Activated naive CD4-positive, alpha-beta T cell treated with anti-CD3 and anti-CD28 coated beads for 36 hours (primary cell): ENCODE measurements around the gene ESPN. TPM values are rescaled to one million over a fixed set of nuclear protein-coding genes. Genes with fewer than 3 reads are reported as not detected.
"Not testable (repeated sequence)": the region's sequence is repeated elsewhere in the genome, so short reads cannot be mapped to it uniquely, and the experiment has no call there.

Source experiments
- CTCF ChIA-PET: fragments of 350-600 bp; sonication (Branson Sonifier 250); formaldehyde crosslinking; loops from one replicate; lab custom pipeline; 2021; ENCODE audit warnings: antibody characterized with exemption; lab: Charles Lee
- DNase-seq: peaks from one replicate; pipeline ENCODE4 v3.0.0-alpha.2; 2020
- H3K27ac Mint-ChIP-seq: one replicate; pipeline ENCODE4 v1.8.0; 2021; ENCODE audit warnings: mild to moderate bottlenecking, mixed read lengths
- H3K27me3 Mint-ChIP-seq: one replicate; pipeline ENCODE4 v1.8.0; 2021; ENCODE audit warnings: low read depth, mixed read lengths
- H3K36me3 Mint-ChIP-seq: one replicate; pipeline ENCODE4 v1.8.0; 2021; ENCODE audit warnings: low read depth, mixed read lengths
- H3K4me1 Mint-ChIP-seq: one replicate; pipeline ENCODE4 v1.8.0; 2021; ENCODE audit warnings: low read depth, mixed read lengths
- H3K4me3 Mint-ChIP-seq: one replicate; pipeline ENCODE4 v1.8.0; 2021; ENCODE audit warnings: mild to moderate bottlenecking, moderate library complexity, mixed read lengths
- H3K9me3 Mint-ChIP-seq: one replicate; pipeline ENCODE4 v1.8.0; 2021; ENCODE audit warnings: mixed read lengths
- intact Hi-C: fragments of 100-400 bp; cut with micrococcal nuclease; formaldehyde crosslinking; loops from one replicate; pipeline ENCODE4 v1.15.1; 2023
- total RNA-seq, 2 experiments: library from RNA; stranded (reverse); gene quantifications; one replicate each; pipeline ENCODE4 v1.2.3, GENCODE V29; 2021

The ESPN gene
- total RNA-seq, 2 experiments from 2014 or later: 0.50 to 0.79 TPM

DNA sequence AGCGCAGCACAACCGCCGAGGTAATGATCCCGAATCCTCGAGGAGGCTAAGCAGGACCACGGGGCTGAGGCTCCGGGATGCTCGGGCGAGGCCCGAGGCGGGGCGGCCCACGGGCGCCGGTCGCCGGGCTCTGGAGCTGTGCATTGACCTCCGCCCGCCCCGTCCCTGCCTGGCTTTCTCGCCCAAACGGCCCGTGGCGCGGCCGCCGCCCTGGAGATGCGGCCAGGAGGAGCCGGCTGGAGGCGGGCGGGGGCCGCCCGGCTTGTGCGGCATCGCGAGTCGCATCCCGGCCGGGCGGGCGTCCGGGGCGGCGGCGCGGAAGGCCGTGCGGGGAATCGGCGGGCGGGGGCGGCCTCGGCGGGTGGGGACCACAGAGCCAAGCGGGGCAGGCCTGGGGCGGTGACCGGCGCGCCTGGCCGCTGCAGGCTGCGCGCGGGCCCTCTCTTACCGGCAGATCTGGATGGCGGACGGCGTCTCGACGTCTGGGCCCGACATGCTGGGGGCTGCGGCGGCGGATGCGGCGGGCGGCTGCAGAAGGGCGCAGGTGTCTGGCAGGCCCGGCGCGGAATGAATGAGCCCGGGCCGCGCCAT, 31.7 kb upstream of the ESPN start:
- Mint-ChIP-seq H3K9me3 (no peaks in the 10 kb centered on the region), H3K36me3 (peaks cover 4% of the 10 kb centered on the region), H3K4me3 (peak overlapping the region; percentile 81), H3K4me1 (peaks cover 21% of the 10 kb centered on the region), H3K27me3 (no peaks in the 10 kb centered on the region), H3K27ac (no peak overlapping the region)
- no peak for DNase-seq
- CTCF ChIA-PET: interaction anchor here (0.7 to 5.2 kb wide), 8 partner anchors 11 to 365 kb away, joined by 3 to 31 read pairs (median 3); no protein-coding TSS in a partner anchor
- intact Hi-C loops: loop anchor here (1.0 to 2.0 kb wide), 6 partner anchors 28 to 366 kb away; partner anchors contain the start of genes KLHL21 and RPL22

DNA sequence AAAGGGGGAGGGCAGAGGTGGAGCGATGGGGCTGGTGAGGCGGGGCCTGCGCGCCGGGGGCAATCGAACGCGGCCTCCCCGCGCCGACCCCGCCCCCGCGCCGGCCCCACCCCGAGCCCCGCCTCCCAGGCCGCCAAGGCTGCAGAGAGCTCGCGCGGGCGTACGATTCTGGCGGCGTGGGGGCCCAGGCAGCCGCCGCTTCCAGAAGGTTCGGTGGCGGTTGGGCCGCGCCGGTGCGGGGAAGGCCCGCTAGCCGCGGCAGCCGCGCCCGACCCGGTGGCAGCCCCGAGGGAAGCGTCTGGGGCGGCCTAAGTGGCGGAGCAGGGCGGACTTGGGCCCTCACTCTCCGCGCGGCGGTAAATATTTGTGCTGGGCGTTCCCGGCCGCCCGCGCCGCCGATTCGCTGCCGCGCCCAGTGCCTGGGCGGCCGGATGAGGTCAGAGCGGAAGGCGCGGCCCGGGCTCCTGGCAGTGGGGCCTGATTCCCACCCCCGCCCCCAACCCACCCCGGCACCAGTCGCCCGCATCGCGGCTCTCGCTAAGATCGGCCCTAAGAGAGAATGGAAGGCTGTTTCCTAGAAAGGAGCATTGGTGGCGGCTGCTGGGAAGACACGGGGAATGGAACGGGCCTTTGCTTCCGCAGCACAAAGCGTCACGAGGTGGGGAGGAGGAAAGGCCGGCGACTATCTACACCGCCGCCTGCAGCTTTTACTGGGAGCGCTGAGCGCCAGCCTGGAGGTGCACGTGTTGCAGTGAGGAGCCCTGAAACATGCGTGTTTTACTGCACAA, 31.0 kb upstream of the ESPN start, which contains the start of gene ACOT7:
Gene ACOT7, minus strand, starts transcription at position 368 of the 788 bp plus-strand sequence. CDS start 368 bp downstream, outside the sequence.
- H3K4me1 Mint-ChIP-seq: peaks cover 21% of the 10 kb centered on the region
- no peaks in the 10 kb centered on the region for H3K27me3 Mint-ChIP-seq
- intact Hi-C loops: loop anchor here (1.0 to 2.0 kb wide), 6 partner anchors 28 to 366 kb away; partner anchors contain the start of genes KLHL21 and RPL22
- H3K4me3 Mint-ChIP-seq: peak within 1 kb of the TSS; percentile 81
- peak; percentile 94 for DNase-seq
- CTCF ChIA-PET: interaction anchor here (0.9 to 5.2 kb wide), 9 partner anchors 11 to 155 kb away, joined by 3 to 31 read pairs (median 5); no protein-coding TSS in a partner anchor
- peak within 1 kb of the TSS; percentile 84 for H3K27ac Mint-ChIP-seq
- H3K9me3 Mint-ChIP-seq: no peaks in the 10 kb centered on the region
- peaks cover 4% of the 10 kb centered on the region for H3K36me3 Mint-ChIP-seq

DNA sequence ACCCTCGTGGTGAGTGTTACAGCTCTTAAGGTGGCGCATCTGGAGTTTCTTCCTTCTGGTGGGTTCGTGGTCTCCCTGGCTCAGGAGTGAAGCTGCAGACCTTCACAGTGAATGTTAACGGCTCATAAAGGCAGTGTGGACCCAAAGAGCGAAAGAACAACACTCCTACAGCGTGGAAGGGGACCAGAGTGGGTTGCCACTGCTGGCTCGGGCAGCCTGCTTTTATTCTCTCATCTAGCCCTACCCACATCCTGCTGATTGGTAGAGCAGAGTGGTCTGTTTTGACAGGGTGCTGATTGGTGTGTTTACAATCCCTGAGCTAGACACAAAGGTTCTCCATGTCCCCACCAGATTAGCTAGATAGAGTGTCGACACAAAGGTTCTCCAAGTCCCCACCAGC, 29.4 kb upstream of the ESPN start:
- H3K27ac Mint-ChIP-seq: peak overlapping the region; percentile 25
- H3K4me1 Mint-ChIP-seq: peaks cover 20% of the 10 kb centered on the region
- CTCF ChIA-PET: interaction anchor here (1.4 to 5.2 kb wide), 6 partner anchors 28 to 149 kb away, joined by 5 to 31 read pairs (median 6); no protein-coding TSS in a partner anchor
- H3K9me3 Mint-ChIP-seq, intact Hi-C loops, DNase-seq, H3K27me3 Mint-ChIP-seq, H3K36me3 Mint-ChIP-seq: not testable (repeated sequence)
- peak overlapping the region; percentile 41 for H3K4me3 Mint-ChIP-seq

DNA sequence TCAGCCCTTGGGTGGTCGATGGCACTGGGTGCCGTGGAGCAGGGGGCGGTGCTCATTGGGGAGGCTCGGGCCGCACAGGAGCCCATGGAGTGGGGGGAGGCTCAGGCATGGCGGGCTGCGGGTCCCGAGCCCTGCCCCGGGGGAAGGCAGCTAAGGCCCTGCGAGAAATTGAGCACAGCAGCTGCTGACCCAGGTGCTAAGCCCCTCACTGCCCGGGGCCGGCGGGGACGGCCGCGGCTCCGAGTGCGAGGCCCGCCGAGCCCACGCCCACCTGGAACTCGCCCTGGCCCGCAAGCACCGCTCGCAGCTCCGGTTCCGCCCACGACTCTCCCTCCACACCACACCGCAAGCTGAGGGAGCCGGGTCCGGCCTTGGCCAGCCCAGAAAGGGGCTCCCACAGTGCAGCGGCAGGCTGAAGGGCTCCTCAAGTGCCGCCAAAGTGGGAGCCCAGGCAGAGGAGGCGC, 28.8 kb upstream of the ESPN start:
- intact Hi-C loops: loop anchor here (2.0 kb wide), 1 partner anchor 149 kb away; no protein-coding TSS in a partner anchor

DNA sequence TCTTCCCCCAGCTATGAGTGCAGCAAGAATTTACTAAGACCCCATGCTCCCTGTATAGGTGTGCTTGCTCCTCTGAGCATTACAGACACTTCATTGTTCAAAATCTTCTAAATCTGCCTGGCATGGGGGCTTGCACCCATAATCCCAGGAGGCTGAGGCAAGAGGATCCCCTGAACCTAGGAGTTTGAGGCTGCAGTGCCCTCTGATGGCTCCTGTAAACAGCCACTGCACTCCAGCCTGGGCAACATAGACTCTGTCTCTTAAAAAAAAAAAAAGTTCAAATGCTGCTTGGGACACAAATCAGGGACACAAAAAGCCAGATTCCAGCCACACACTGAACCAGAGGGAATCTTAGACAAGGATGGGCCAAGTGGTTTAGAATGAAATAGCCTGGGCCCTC, 27.6 kb upstream of the ESPN start:
- peaks cover 17% of the 10 kb centered on the region for H3K4me1 Mint-ChIP-seq
- H3K36me3 Mint-ChIP-seq: peaks cover 4% of the 10 kb centered on the region
- no peaks in the 10 kb centered on the region for H3K9me3 Mint-ChIP-seq
- no peaks in the 10 kb centered on the region for H3K27me3 Mint-ChIP-seq
- intact Hi-C loops: loop anchor here (2.0 kb wide), 1 partner anchor 150 kb away; no protein-coding TSS in a partner anchor
- H3K27ac Mint-ChIP-seq: no peak overlapping the region
- DNase-seq: peak; percentile 48
- CTCF ChIA-PET: interaction anchor here (0.8 to 5.2 kb wide), 8 partner anchors 9 to 150 kb away, joined by 3 to 31 read pairs (median 6); no protein-coding TSS in a partner anchor
- H3K4me3 Mint-ChIP-seq: no peak overlapping the region

More for the DNA sequence above, 28.8 kb upstream of the ESPN start:
- H3K36me3 Mint-ChIP-seq, H3K9me3 Mint-ChIP-seq, H3K4me3 Mint-ChIP-seq, H3K27me3 Mint-ChIP-seq, H3K27ac Mint-ChIP-seq, DNase-seq: not testable (repeated sequence)
- CTCF ChIA-PET: interaction anchor here (0.9 to 5.2 kb wide), 5 partner anchors 10 to 149 kb away, joined by 4 to 31 read pairs (median 9); no protein-coding TSS in a partner anchor
- H3K4me1 Mint-ChIP-seq: peaks cover 19% of the 10 kb centered on the region

DNA sequence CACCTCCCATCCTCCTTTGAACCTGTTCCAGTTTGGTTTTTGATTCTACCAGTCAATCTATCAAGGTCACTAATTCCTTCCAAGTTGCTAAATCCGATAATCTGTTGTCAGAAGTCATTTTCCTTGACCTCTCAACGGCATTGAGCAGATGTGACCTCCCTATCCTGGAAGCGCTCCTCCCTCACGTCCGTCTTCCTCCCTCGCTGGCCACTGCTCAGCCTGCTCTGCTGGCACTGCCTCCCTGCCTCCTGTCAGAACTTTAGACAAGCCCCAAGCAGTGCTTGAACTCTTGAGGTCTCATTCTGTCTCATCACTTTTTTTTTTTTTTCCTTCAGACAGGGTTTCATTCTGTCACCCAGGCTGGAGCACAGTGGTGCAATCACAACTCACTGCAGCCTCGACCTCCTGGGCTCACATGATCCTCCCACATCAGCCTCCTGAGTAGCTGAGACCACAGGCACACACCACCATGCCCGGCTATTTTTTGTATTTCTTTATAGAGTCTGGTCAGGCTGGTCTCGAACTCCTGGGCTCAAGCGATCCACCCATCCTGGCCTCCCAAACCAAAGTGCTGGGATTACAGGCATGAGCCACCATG, 26.6 kb upstream of the ESPN start:
- peaks cover 1% of the 10 kb centered on the region for H3K36me3 Mint-ChIP-seq
- DNase-seq: no peak
- H3K27me3 Mint-ChIP-seq: no peaks in the 10 kb centered on the region
- H3K4me1 Mint-ChIP-seq: peaks cover 11% of the 10 kb centered on the region
- intact Hi-C loops: loop anchor here (2.0 kb wide), 1 partner anchor 151 kb away; no protein-coding TSS in a partner anchor
- H3K9me3 Mint-ChIP-seq: no peaks in the 10 kb centered on the region
- CTCF ChIA-PET: interaction anchor here (0.8 to 5.2 kb wide), 5 partner anchors 8 to 151 kb away, joined by 3 to 31 read pairs (median 9); no protein-coding TSS in a partner anchor
- H3K4me3 Mint-ChIP-seq: no peak overlapping the region
- no peak overlapping the region for H3K27ac Mint-ChIP-seq

DNA sequence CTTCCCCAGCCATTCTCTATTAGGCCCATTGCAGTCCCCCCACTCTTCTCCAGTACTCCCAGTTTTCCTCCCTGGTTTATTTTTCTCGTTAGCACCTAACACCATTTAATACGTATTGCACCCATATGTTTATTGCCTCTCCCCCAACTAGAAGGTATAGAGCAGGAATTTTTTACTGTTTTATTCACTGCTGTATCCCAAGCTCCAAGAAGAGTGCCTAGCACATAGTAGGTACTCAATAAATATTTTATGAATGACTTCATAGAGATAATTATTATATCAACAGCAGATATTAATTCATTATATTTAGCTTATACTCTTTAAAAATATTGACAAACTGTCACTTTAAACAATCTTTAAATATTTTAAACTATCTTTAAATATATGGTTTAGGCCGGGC, 25.3 kb upstream of the ESPN start:
- no peak overlapping the region for H3K4me3 Mint-ChIP-seq
- peaks cover 9% of the 10 kb centered on the region for H3K4me1 Mint-ChIP-seq
- no peak for DNase-seq
- CTCF ChIA-PET: interaction anchor here (0.9 to 1.7 kb wide), 4 partner anchors 37 to 55 kb away, joined by 3 to 5 read pairs (median 4); no protein-coding TSS in a partner anchor
- no peak overlapping the region for H3K27ac Mint-ChIP-seq
- no peaks in the 10 kb centered on the region for H3K27me3 Mint-ChIP-seq
- H3K36me3 Mint-ChIP-seq: no peaks in the 10 kb centered on the region
- intact Hi-C loops: no loop called here
- no peaks in the 10 kb centered on the region for H3K9me3 Mint-ChIP-seq

DNA sequence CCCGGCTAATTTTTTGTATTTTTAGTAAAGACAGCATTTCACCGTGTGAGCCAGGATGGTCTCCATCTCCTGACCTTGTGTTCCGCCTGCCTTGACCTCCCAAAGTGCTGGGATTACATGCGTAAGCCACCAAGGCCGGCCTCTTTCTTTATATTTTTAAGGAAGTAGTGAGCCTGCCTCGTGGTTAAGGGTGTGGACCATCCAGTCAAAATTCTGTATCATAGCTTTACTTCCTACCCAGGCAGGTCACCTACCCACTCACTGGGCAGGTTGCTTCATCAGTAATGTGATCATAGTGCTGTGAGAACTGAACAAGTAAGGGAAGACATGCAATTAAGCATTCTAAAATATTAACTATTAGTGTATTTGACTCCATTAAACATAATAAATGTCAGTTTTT, 22.9 kb upstream of the ESPN start:
- intact Hi-C loops: no loop called here
- H3K27ac Mint-ChIP-seq: no peak overlapping the region
- DNase-seq: no peak
- no peaks in the 10 kb centered on the region for H3K36me3 Mint-ChIP-seq
- peaks cover 3% of the 10 kb centered on the region for H3K4me1 Mint-ChIP-seq
- H3K4me3 Mint-ChIP-seq: no peak overlapping the region
- no peaks in the 10 kb centered on the region for H3K9me3 Mint-ChIP-seq
- H3K27me3 Mint-ChIP-seq: no peaks in the 10 kb centered on the region
- CTCF ChIA-PET: interaction anchor here (0.5 to 5.8 kb wide), 6 partner anchors 26 to 154 kb away, joined by 3 to 49 read pairs (median 4); no protein-coding TSS in a partner anchor

DNA sequence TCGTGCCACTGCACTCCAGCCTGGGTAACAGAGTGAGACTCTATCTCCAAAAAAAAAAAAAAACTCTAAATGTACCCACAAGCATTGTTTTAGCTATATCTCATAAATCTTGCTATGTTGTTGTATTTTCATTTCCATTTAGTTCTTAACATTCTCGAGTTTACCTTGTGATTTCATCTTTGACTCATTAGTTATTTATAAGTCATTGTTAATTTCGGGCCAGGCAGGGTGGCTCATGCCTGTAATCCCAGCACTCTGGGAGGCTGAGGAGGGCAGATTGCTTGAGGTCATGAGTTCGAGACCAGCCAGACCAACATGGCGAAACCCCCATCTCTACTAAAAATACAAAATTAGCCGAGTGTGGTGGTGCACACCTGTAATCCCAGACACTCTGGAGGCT, 16.6 kb upstream of the ESPN start:
- H3K36me3 Mint-ChIP-seq: no peaks in the 10 kb centered on the region
- CTCF ChIA-PET: interaction anchor here (0.8 to 1.5 kb wide), 3 partner anchors 30 to 81 kb away, joined by 3 to 5 read pairs (median 3); no protein-coding TSS in a partner anchor

DNA sequence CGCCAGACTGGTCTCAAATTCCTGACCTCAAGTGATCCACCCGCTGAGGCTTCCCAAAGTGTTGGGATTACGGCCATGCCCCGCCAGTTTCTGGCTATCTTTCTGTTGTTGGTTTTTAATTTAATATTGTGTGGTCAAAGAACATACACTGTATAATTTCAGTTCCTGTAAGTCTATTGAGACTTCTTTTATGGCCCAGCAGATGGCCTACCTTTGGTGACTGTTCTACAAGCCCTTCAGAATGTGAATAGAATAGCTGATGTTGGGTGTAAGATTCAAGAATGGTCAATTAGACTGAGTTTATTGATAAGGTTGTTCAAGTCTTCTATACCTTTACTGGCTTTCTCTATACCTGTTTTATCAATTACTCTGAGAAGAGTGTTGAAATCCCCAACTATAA, 15.5 kb upstream of the ESPN start:
- DNase-seq: no peak
- Mint-ChIP-seq H3K4me1 (peaks cover 2% of the 10 kb centered on the region), H3K27me3 (peaks cover 10% of the 10 kb centered on the region), H3K36me3 (no peaks in the 10 kb centered on the region), H3K27ac (no peak overlapping the region), H3K9me3 (no peaks in the 10 kb centered on the region), H3K4me3 (no peak overlapping the region)
- CTCF ChIA-PET: interaction anchor here (0.7 to 1.4 kb wide), 2 partner anchors 29 to 61 kb away, joined by 3 read pairs; no protein-coding TSS in a partner anchor
- intact Hi-C loops: no loop called here

More for the DNA sequence above, 16.6 kb upstream of the ESPN start:
- H3K27me3 Mint-ChIP-seq: peaks cover 10% of the 10 kb centered on the region
- no peak overlapping the region for H3K4me3 Mint-ChIP-seq
- no peak overlapping the region for H3K27ac Mint-ChIP-seq
- H3K9me3 Mint-ChIP-seq: no peaks in the 10 kb centered on the region
- peaks cover 3% of the 10 kb centered on the region for H3K4me1 Mint-ChIP-seq
- DNase-seq: no peak
- intact Hi-C loops: no loop called here

DNA sequence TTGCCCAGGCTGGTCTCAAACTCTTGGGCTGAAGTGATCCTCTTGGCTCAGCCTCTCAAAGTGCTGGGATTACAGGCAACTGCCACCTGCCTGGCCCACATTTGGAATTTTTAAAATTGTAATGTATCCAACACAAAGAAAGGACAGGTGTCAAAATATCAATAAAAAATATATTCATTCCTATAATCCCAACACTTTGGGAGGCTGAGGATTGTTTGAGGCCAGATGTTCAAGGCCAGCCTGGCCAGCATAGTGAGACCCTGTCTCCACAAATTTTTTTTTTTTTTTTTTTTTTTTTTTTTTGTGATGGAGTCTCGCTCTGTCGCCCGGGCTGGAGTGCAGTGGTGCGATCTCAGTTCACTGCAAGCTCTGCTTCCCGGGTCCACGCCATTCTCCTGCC, 14.8 kb upstream of the ESPN start:
- H3K27me3 Mint-ChIP-seq: peaks cover 16% of the 10 kb centered on the region
- CTCF ChIA-PET: interaction anchor here (0.7 to 1.4 kb wide), 2 partner anchors 29 to 62 kb away, joined by 3 read pairs; no protein-coding TSS in a partner anchor
- peaks cover 6% of the 10 kb centered on the region for H3K4me1 Mint-ChIP-seq
- no peak for DNase-seq
- intact Hi-C loops: no loop called here
- H3K4me3 Mint-ChIP-seq: no peak overlapping the region
- no peaks in the 10 kb centered on the region for H3K36me3 Mint-ChIP-seq
- no peaks in the 10 kb centered on the region for H3K9me3 Mint-ChIP-seq
- H3K27ac Mint-ChIP-seq: no peak overlapping the region
